ENCODE data around the gene CPXM1. TPM values are rescaled to one million over a fixed set of nuclear protein-coding genes. Genes with fewer than 3 reads are reported as not detected.

The CPXM1 gene
- 10 to 100 TPM in 1 of 2 donors, 1 to 10 TPM in 1; 8.1 to 25.8 TPM for total RNA-seq
- 10 to 100 TPM; 68.1 to 93.7 (median 79.6) TPM for polyA plus RNA-seq (ENCODE audit: insufficient read length in 6 of 6)
- long read RNA-seq, donor 1, transcript CPXM1-201 (14 exons, 2,391 nt), result major isoform, 15 of 20 reads
- long read RNA-seq, donor 1, partial matches to known transcripts, result 5 of 20 reads
- long read RNA-seq, donor 1, other reads (novel, unspliced or antisense), result 0 of 20 reads
- long read RNA-seq, donor 2, transcript CPXM1-201 (14 exons, 2,391 nt), result major isoform, 22 of 38 reads
- long read RNA-seq, donor 2, partial matches to known transcripts, result 16 of 38 reads
- long read RNA-seq, donor 2, other reads (novel, unspliced or antisense), result 0 of 38 reads
- long read RNA-seq, donor 3, transcript CPXM1-201 (14 exons, 2,391 nt), result major isoform, 20 of 34 reads
- long read RNA-seq, donor 3, partial matches to known transcripts, result 14 of 34 reads
- long read RNA-seq, donor 3, other reads (novel, unspliced or antisense), result 0 of 34 reads
- long read RNA-seq, donor 4, transcript CPXM1-201 (14 exons, 2,391 nt), result major isoform, 5 of 8 reads
- long read RNA-seq, donor 4, partial matches to known transcripts, result 1 of 8 reads
- long read RNA-seq, donor 4, other reads (novel, unspliced or antisense), result 2 of 8 reads
- long read RNA-seq, donor 5, transcript CPXM1-201 (14 exons, 2,391 nt), result major isoform, 16 of 16 reads
- long read RNA-seq, donor 5, partial matches to known transcripts, result 0 of 16 reads
- long read RNA-seq, donor 5, other reads (novel, unspliced or antisense), result 0 of 16 reads
- long read RNA-seq, donor 6, transcript CPXM1-201 (14 exons, 2,391 nt), result major isoform, 10 of 10 reads
- long read RNA-seq, donor 6, partial matches to known transcripts, result 0 of 10 reads
- long read RNA-seq, donor 6, other reads (novel, unspliced or antisense), result 0 of 10 reads
- long read RNA-seq, donor 7, transcript CPXM1-201 (14 exons, 2,391 nt), result major isoform, 12 of 28 reads
- long read RNA-seq, donor 7, partial matches to known transcripts, result 11 of 28 reads
- long read RNA-seq, donor 7, other reads (novel, unspliced or antisense), result 5 of 28 reads
- long read RNA-seq, donor 8, transcript CPXM1-201 (14 exons, 2,391 nt), result major isoform, 12 of 24 reads
- long read RNA-seq, donor 8, partial matches to known transcripts, result 12 of 24 reads
- long read RNA-seq, donor 8, other reads (novel, unspliced or antisense), result 0 of 24 reads
- long read RNA-seq, donor 9, partial matches to known transcripts, result 0 of 1 reads
- long read RNA-seq, donor 9, other reads (novel, unspliced or antisense), result 0 of 1 reads
- long read RNA-seq, donor 10, partial matches to known transcripts, result 0 of 2 reads
- long read RNA-seq, donor 10, other reads (novel, unspliced or antisense), result 1 of 2 reads
- long read RNA-seq, donor 11, result 0 reads
- long read RNA-seq, donor 12, transcript CPXM1-201 (14 exons, 2,391 nt), result major isoform, 7 of 14 reads
- long read RNA-seq, donor 12, partial matches to known transcripts, result 7 of 14 reads
- long read RNA-seq, donor 12, other reads (novel, unspliced or antisense), result 0 of 14 reads

DNA sequence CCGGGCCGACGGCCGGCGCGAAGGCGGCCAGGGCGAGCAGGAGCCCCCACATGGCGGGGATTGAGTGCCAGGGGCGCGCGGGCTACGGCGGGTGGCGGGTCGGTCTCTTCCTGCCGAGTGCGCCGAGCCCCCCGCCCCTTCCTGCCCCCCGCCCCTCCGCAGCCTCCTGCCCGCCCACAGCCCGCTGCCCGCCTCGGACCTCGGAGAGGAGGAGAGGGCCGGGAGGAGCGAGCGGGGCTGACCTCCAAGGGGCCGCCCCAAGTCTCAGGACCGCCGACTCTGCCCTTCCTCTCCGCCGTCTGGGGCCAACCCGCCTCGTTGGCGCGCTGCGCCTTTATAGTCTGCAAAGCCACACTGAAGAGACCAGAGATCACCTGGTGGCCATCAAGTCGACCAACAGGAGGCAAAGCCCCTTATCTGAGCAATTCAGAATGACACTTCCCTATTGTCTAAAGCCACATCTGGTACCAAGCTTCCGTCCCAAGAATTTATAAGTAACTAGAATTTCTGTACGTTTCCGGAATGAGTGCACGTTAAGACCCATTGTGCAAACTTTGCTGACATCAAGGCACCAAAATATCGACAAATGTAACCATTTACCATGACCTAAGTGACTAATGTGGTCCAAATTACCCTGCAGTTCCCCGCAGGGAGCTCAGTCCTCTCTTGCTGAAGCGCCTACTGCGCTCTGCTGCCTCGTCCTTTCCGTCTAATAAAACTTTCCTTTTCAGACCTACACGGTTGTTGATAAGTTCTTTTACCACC is at the start of gene CPXM1:
CPXM1 (minus strand) TSS at position 107 of the 765 bp plus-strand sequence; CDS start at position 52, 55 bp downstream.
- Histone ChIP-seq H3K9me3 (no peaks in the 10 kb centered on the region), H3K27me3 (peaks cover 46 to 96% of the 10 kb centered on the region in 2 donors), H3K4me1 (peaks cover 0 to 25% of the 10 kb centered on the region in 2 donors), H3K4me3 (peak within 1 kb of the TSS; percentile 28 to 31), H3K27ac (no peak within 1 kb of the TSS), H3K36me3 (no peaks in the 10 kb centered on the region)
- DNase-seq, result peak in 3 of 4 donors; percentile 42 to 77 (median 61)
- TF ChIP-seq, protein P1, sequence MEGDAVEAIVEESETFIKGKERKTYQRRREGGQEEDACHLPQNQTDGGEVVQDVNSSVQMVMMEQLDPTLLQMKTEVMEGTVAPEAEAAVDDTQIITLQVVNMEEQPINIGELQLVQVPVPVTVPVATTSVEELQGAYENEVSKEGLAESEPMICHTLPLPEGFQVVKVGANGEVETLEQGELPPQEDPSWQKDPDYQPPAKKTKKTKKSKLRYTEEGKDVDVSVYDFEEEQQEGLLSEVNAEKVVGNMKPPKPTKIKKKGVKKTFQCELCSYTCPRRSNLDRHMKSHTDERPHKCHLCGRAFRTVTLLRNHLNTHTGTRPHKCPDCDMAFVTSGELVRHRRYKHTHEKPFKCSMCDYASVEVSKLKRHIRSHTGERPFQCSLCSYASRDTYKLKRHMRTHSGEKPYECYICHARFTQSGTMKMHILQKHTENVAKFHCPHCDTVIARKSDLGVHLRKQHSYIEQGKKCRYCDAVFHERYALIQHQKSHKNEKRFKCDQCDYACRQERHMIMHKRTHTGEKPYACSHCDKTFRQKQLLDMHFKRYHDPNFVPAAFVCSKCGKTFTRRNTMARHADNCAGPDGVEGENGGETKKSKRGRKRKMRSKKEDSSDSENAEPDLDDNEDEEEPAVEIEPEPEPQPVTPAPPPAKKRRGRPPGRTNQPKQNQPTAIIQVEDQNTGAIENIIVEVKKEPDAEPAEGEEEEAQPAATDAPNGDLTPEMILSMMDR (IDR thresholded peaks at IDR 0.05), result no peak
- peak; percentile 60 for ATAC-seq
- intact Hi-C loops (cut with DNase I), result no loop called here

DNA sequence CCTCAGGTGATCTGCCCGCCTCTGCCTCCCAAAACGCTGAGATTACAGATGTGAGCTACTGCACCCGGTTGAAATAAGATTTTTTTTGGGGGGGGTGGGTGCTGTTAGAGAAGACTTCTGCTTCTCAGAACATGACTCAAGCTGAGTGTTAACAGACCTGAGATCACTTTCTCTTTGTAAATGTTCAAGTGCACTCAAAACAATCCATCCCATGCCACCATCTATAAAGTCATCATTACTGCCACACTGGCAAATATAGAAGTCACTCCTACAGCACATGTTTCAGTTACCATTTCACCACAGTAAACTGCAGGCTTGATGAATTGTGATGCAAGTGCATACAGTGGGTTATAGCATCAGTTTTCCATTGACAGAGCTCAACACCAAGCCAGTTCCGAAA is 49.1 kb upstream of the CPXM1 start:
- no peaks in the 10 kb centered on the region for H3K9me3 ChIP-seq
- no peak overlapping the region for H3K4me3 ChIP-seq
- no peak overlapping the region for H3K27ac ChIP-seq
- no peak for ATAC-seq
- peaks cover 0 to 9% of the 10 kb centered on the region in 2 donors for H3K4me1 ChIP-seq
- intact Hi-C loops (cut with DNase I), result no loop called here
- peaks cover 0 to 6% of the 10 kb centered on the region in 2 donors for H3K36me3 ChIP-seq
- TF ChIP-seq, protein P1 (IDR thresholded peaks at IDR 0.05), result no peak
- DNase-seq, result no peak
- H3K27me3 ChIP-seq, result no peaks in the 10 kb centered on the region

DNA sequence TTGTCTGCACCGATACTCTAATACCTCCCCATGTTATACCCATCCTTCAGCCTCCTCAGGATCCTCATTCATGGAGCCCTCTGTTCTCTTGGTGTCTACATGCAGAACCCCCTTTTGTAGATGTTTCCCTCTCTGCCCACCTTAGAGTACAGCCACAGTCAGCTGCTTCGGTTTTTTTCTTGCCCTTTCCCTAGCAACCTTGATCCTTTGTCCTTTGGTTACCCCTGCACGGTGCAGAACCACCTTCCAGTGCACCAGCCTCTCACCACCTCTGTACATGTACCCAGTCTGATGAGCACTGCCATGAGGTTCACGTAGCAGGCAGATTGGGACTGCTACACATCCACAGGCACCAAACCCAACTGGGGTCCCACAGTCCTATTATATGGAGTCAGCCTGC is 47.4 kb upstream of the CPXM1 start:
- no peaks in the 10 kb centered on the region for H3K27me3 ChIP-seq
- no peak overlapping the region for H3K4me3 ChIP-seq
- intact Hi-C loops (cut with DNase I), result no loop called here
- ATAC-seq (no peak), DNase-seq (no peak)
- no peak overlapping the region for H3K27ac ChIP-seq
- peaks cover 0 to 9% of the 10 kb centered on the region in 2 donors for H3K4me1 ChIP-seq
- TF ChIP-seq, protein P1 (IDR thresholded peaks at IDR 0.05), result no peak
- H3K36me3 ChIP-seq, result peaks cover 0 to 6% of the 10 kb centered on the region in 2 donors
- no peaks in the 10 kb centered on the region for H3K9me3 ChIP-seq

DNA sequence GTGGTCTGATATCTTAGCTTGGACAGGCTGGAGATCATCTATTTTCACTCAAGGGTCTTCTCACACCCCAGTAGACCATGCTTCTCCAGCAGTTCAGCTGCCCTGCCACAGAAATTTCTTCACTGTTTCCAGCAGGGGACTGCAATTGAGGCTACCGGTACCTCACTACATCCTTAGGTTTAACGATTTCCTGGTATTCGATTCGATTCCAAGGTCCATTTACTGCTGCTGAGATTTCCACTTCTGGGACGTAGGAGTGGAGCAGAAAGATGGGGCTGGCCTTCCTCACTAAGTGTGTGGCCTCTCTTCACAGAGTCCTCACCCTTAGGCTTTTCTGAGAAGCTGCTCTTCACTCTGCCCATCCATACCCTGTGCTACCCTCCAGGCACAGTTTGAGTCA is 46.3 kb upstream of the CPXM1 start:
- TF ChIP-seq, protein P1 (IDR thresholded peaks at IDR 0.05), result no peak
- intact Hi-C loops (cut with DNase I), result no loop called here

More for the DNA sequence above, 46.3 kb upstream of the CPXM1 start:
- DNase-seq, result no peak
- peaks cover under 1 to 6% of the 10 kb centered on the region in 2 donors for H3K4me1 ChIP-seq
- no peak overlapping the region for H3K27ac ChIP-seq
- no peaks in the 10 kb centered on the region for H3K9me3 ChIP-seq
- no peak overlapping the region for H3K4me3 ChIP-seq
- no peak for ATAC-seq
- H3K36me3 ChIP-seq, result peaks cover 0 to 6% of the 10 kb centered on the region in 2 donors
- no peaks in the 10 kb centered on the region for H3K27me3 ChIP-seq

All from left lung (tissue), 14 donors.